HL-60 (cell line): ENCODE data around the gene SSX2IP.
"Not testable (repeated sequence)": the region's sequence is repeated elsewhere in the genome, so short reads cannot be mapped to it uniquely, and the experiment has no call there.

Source experiments
- CTCF ChIP-seq: IDR thresholded peaks from one replicate; pipeline ENCODE4 v1.5.1; 2011; ENCODE audit warnings: low read length, control low read depth, inconsistent platforms; ENCODE audit not compliant: insufficient read depth
- GABPA ChIP-seq: IDR thresholded peaks from 2 replicates; pipeline ENCODE4 v1.6.1; 2012; ENCODE audit warnings: low read depth
- POLR2AphosphoS5 ChIP-seq: IDR thresholded peaks from 2 replicates; pipeline ENCODE4 v1.6.1; 2012; ENCODE audit warnings: low read depth
- TF ChIP-seq, protein P1 (sequence below): IDR thresholded peaks from 2 replicates; pipeline ENCODE4 v1.6.1; 2012; ENCODE audit warnings: low read depth; ENCODE audit not compliant: insufficient replicate concordance

DNA sequence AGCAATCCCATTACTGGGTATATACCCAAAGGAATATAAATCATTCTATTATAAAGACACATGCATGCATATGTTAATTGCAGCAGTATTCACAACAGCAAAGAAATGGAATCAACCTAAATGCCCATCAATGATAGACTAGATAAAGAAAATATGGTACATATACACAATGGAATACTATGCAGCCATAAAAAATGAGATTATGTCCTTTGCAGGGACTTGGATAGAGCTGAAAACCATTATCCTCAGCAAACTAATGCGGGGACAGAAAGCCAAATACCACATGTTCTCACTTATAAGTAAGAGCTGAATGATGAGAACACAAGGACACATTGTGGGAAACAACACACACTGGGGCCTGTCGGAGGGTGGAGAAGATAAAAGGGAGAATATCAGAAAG lies 95.3 kb downstream of the SSX2IP start:
- TF ChIP-seq CTCF, GABPA, POLR2AphosphoS5: not testable (repeated sequence)
- TF ChIP-seq, protein P1, sequence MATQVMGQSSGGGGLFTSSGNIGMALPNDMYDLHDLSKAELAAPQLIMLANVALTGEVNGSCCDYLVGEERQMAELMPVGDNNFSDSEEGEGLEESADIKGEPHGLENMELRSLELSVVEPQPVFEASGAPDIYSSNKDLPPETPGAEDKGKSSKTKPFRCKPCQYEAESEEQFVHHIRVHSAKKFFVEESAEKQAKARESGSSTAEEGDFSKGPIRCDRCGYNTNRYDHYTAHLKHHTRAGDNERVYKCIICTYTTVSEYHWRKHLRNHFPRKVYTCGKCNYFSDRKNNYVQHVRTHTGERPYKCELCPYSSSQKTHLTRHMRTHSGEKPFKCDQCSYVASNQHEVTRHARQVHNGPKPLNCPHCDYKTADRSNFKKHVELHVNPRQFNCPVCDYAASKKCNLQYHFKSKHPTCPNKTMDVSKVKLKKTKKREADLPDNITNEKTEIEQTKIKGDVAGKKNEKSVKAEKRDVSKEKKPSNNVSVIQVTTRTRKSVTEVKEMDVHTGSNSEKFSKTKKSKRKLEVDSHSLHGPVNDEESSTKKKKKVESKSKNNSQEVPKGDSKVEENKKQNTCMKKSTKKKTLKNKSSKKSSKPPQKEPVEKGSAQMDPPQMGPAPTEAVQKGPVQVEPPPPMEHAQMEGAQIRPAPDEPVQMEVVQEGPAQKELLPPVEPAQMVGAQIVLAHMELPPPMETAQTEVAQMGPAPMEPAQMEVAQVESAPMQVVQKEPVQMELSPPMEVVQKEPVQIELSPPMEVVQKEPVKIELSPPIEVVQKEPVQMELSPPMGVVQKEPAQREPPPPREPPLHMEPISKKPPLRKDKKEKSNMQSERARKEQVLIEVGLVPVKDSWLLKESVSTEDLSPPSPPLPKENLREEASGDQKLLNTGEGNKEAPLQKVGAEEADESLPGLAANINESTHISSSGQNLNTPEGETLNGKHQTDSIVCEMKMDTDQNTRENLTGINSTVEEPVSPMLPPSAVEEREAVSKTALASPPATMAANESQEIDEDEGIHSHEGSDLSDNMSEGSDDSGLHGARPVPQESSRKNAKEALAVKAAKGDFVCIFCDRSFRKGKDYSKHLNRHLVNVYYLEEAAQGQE: not testable (repeated sequence)
